RWPE2 (cell line): Measurements from ENCODE around the gene BCL7C.

Experiments used
- ATAC-seq: fragments of 200-7000 bp; cut with Tn5 transposase; 3 replicates; pipeline ENCODE4 v1.9.1; 2021; ENCODE audit warnings: low read depth
- DNase-seq: peaks from one replicate; pipeline ENCODE4 v3.0.0-alpha.2; 2020; ENCODE audit warnings: low spot score
- H3K27ac ChIP-seq: fragments of 450-650 bp; 2 replicates; pipeline ENCODE4 v1.5.1; 2017; ENCODE audit warnings: mild to moderate bottlenecking; ENCODE audit not compliant: poor library complexity, severe bottlenecking
- H3K27me3 ChIP-seq: fragments of 250-450 bp; sonication (Bioruptor Pico); 2 replicates; pipeline ENCODE4 v1.5.1; 2021; ENCODE audit warnings: mild to moderate bottlenecking, moderate library complexity; ENCODE audit not compliant: insufficient read depth, poor library complexity, severe bottlenecking
- H3K36me3 ChIP-seq: fragments of 250-450 bp; sonication (Bioruptor Pico); 2 replicates; pipeline ENCODE4 v1.5.1; 2020; ENCODE audit warnings: low read depth, mild to moderate bottlenecking, moderate library complexity
- H3K4me1 ChIP-seq: fragments of 250-450 bp; sonication (Bioruptor Pico); 2 replicates; pipeline ENCODE4 v1.5.1; 2021; ENCODE audit warnings: mild to moderate bottlenecking, moderate library complexity; ENCODE audit not compliant: insufficient read depth, poor library complexity, severe bottlenecking
- H3K4me3 ChIP-seq: fragments of 250-450 bp; sonication (Bioruptor Pico); 2 replicates; pipeline ENCODE4 v1.5.1; 2021; ENCODE audit warnings: mild to moderate bottlenecking, moderate library complexity; ENCODE audit not compliant: severe bottlenecking
- H3K9me3 ChIP-seq: fragments of 250-450 bp; sonication (Bioruptor Pico); 2 replicates; pipeline ENCODE4 v1.5.1; 2021; ENCODE audit warnings: mild to moderate bottlenecking, moderate library complexity; ENCODE audit not compliant: severe bottlenecking
- TF ChIP-seq, protein P1 (sequence below): fragments of 450-650 bp; IDR thresholded peaks from one replicate; pipeline ENCODE4 v1.5.1; 2017; ENCODE audit warnings: mild to moderate bottlenecking, moderate library complexity; ENCODE audit not compliant: poor library complexity, severe bottlenecking

Gene BCL7C

DNA sequence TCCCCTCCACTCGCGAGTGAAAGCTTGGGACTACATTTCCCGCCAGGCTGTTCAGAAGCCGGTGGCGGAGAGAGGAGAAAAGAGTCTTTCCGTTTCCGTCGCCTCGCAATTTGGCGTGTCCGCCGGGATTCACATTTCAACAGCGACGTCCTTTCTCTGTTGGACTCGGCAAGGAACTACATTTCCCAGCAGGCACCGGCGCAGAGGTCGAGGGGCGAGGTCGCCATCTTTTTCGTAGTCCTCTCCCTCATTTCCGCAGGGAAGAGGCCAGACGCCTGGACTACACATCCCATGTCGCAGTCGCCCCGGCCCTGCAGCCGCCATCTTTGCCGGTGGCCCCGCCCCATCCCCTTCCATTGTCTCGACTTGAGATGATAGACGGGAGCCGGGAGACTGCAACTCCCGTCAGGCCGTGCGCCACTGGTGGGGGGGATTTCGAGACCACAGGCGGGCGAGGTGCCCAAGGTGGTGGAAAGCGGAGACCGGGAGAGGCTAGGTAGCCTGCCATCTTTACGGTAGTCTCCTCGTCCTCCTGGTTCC, 28.6 kb upstream of the BCL7C start:
- H3K27ac ChIP-seq: peak overlapping the region; percentile 68
- TF ChIP-seq, protein P1, sequence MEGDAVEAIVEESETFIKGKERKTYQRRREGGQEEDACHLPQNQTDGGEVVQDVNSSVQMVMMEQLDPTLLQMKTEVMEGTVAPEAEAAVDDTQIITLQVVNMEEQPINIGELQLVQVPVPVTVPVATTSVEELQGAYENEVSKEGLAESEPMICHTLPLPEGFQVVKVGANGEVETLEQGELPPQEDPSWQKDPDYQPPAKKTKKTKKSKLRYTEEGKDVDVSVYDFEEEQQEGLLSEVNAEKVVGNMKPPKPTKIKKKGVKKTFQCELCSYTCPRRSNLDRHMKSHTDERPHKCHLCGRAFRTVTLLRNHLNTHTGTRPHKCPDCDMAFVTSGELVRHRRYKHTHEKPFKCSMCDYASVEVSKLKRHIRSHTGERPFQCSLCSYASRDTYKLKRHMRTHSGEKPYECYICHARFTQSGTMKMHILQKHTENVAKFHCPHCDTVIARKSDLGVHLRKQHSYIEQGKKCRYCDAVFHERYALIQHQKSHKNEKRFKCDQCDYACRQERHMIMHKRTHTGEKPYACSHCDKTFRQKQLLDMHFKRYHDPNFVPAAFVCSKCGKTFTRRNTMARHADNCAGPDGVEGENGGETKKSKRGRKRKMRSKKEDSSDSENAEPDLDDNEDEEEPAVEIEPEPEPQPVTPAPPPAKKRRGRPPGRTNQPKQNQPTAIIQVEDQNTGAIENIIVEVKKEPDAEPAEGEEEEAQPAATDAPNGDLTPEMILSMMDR: no peak
- no peaks in the 10 kb centered on the region for H3K9me3 ChIP-seq
- no peaks in the 10 kb centered on the region for H3K27me3 ChIP-seq
- no peaks in the 10 kb centered on the region for H3K36me3 ChIP-seq
- H3K4me3 ChIP-seq: peak overlapping the region; percentile 51
- DNase-seq (peak; percentile 99), ATAC-seq (peak; percentile 77)
- peaks cover 2% of the 10 kb centered on the region for H3K4me1 ChIP-seq

GRCh38 chr16:30921748-30922419, 28.0 kb upstream of the BCL7C start:
- H3K27ac ChIP-seq: peak overlapping the region; percentile 68
- H3K4me1 ChIP-seq: peaks cover 2% of the 10 kb centered on the region
- no peaks in the 10 kb centered on the region for H3K9me3 ChIP-seq
- ATAC-seq (peak; percentile 31), DNase-seq (peak; percentile 91)
- peak overlapping the region; percentile 51 for H3K4me3 ChIP-seq
- no peaks in the 10 kb centered on the region for H3K36me3 ChIP-seq
- TF ChIP-seq, protein P1: peak; percentile 90
- no peaks in the 10 kb centered on the region for H3K27me3 ChIP-seq

DNA sequence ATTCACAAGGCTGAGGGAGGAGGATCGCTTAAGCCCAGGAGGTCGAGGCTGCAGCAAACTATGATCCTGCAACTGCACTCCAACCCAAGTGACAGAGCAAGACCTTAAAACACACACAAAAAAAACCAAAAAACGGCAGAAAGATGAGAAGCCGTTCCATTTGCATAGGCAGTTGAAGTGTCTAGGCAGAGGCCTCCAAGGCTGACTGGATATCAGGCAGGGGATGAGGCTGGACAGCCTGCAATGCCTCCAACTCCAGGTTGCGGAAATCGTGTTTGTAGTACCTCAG, 27.5 kb upstream of the BCL7C start:
- TF ChIP-seq, protein P1: no peak
- DNase-seq (no peak), ATAC-seq (no peak)
- Histone ChIP-seq H3K27me3 (no peaks in the 10 kb centered on the region), H3K36me3 (no peaks in the 10 kb centered on the region), H3K27ac (peak overlapping the region; percentile 68), H3K4me3 (peak overlapping the region; percentile 51), H3K4me1 (peaks cover 2% of the 10 kb centered on the region), H3K9me3 (no peaks in the 10 kb centered on the region)

DNA sequence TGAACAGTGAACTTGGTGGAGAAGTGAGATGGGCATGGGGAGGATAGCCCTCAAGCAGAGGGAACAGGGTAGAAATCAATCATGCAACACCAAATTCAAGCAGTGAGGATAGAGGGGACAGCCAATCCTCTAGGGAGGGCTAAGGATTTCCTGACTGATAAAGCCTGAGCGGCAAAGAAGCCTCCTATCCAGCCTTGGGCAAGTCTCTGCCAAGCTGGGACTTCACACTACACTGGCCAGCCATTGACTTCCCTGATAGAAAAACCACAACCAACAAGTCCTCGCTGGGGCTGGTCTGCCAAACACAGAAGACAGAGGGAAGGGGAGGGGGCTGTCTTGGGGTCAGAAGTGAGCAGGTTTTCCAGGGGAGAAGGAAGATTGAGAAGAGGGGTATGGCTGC, 27.0 kb upstream of the BCL7C start:
- no peaks in the 10 kb centered on the region for H3K27me3 ChIP-seq
- DNase-seq (no peak), ATAC-seq (no peak)
- H3K4me1 ChIP-seq: peaks cover 2% of the 10 kb centered on the region
- no peaks in the 10 kb centered on the region for H3K9me3 ChIP-seq
- H3K4me3 ChIP-seq: no peak overlapping the region
- TF ChIP-seq, protein P1: no peak
- H3K27ac ChIP-seq: no peak overlapping the region
- H3K36me3 ChIP-seq: no peaks in the 10 kb centered on the region

- H3K27me3 ChIP-seq: no peaks in the 10 kb centered on the region
- TF ChIP-seq, protein P1: no peak
- H3K9me3 ChIP-seq: no peaks in the 10 kb centered on the region
- DNase-seq (no peak), ATAC-seq (no peak)
- no peak overlapping the region for H3K4me3 ChIP-seq
- H3K36me3 ChIP-seq: no peaks in the 10 kb centered on the region
- peaks cover 2% of the 10 kb centered on the region for H3K4me1 ChIP-seq
- H3K27ac ChIP-seq: no peak overlapping the region
Measured at GRCh38 chr16:30918614-30919013, 24.7 kb upstream of the BCL7C start.
